HG03066 (cell line): ENCODE measurements around the gene ITPRIPL2.

Experiments used
- ATAC-seq: cut with Tn5 transposase; IDR thresholded peaks from one replicate; pipeline ENCODE4 v1.9.1; 2021; ENCODE audit warnings: low read depth; ENCODE audit not compliant: unreplicated experiment

Gene ITPRIPL2

GRCh38 chr16:19093631-19094541 is 19.9 kb upstream of the ITPRIPL2 start:
- ATAC-seq, result no peak

DNA sequence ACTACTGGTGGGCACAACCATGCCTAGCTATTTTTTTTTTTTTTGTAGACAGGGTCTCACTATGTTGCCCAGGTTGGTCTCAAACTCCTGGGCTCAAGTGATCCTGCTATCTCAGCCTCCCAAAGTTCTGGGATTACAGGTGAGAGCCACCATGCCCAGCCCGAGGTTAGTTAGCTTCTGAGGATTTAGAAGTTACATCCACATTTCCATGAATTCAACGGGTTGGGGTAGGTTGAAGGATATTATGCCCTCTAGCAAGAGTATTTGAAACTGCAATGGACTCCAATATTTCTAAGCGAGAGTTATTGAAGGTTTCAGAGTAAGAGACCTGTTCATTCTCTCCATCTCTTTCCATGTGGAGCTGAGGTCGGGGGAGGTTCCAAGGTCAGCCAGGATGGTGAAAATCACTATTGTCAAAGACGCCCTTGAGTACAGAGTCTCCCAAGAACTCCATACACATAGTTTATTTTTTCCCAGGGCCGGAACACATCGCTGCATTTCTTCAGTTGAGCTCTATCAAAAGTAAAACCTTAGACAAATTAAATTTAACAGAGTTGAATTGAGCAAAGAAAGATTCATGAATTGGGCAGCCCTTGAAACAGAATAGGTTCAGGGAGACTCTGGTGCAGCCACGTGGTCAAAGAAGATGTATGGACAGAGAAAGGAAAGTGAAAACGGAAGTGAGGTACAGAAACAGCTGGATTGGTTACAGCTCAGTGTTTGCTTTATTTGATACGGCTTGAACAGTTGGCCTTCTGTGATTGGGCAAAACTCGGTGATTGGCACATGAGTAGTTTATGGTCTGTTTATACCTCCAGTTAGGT is 19.0 kb upstream of the ITPRIPL2 start:
- ATAC-seq, result no peak

- ATAC-seq, result no peak
These were observed 18.1 kb upstream of the ITPRIPL2 start for GRCh38 chr16:19095654-19096053.

- ATAC-seq, result no peak
These were observed 15.6 kb upstream of the ITPRIPL2 start for GRCh38 chr16:19098173-19098572.

DNA sequence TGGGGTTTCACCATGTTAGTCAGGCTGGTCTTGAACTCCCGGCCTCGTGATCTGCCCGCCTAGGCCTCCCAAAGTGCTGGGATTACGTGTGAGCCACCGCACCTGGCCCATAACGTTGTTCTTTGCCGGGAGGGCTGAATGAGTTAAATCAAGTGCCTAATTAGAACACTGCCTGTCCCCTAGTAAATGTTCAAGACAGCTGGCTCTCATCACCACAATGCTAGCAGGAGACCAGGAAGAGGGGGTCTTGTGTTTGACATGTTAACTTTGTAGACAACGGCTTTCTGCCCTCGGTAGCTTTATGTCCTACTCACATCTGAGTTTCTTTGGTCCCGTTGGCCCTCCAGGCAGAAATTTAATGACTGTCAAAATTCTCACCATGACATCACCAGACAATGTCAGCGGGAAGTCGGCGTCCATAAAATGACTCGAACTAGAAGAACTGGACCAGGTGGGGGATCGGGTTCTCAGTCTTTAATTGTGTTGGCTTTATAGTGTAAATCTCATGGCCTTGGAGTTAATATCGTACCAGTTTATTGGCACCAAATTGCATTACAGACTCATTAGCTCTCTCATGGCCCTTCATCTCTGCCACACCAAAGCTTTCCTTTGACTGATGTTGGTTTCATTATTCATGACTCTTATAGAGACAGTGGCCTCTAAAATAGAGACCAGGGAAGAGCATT is 11.4 kb upstream of the ITPRIPL2 start:
- ATAC-seq, result no peak

GRCh38 chr16:19104607-19105006 is 9.2 kb upstream of the ITPRIPL2 start:
- no peak for ATAC-seq

GRCh38 chr16:19105131-19105530 is 8.6 kb upstream of the ITPRIPL2 start:
- ATAC-seq, result no peak

DNA sequence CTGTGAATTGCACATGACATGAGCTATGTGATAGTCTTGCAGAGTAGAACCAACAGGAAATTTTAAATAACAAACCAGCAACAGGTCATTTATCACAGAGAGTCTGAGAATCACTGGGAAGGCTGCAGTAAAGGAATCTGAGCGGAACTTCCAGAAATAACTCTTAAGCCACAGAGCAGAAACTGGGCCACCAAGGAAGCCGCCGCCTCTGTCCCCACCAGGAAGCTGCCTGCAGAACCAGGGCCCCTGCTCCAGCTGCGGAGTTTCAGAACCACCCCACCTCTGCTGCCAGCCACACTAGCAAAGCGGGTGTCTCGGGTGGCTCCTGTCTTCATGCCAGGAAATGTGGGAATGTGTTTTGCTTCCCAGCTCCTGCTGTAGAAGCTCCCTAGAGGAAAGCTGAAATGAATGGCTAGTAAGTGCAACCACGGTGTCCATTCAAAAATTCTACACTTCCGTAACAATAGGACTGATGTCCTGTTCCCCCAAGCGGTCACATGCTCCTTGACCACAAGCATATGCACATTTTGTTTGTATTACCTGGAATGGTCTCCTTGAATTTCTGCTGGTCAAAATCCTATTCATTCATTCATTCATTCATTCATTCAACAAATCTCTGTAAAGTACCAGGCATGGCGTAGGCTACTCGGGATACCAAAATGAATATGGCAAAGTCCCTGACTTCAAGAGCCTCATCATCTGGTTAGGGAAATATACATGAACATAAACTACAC is 7.7 kb upstream of the ITPRIPL2 start:
- ATAC-seq, result no peak

- no peak for ATAC-seq
These were observed 7.1 kb upstream of the ITPRIPL2 start for GRCh38 chr16:19106625-19107020.

DNA sequence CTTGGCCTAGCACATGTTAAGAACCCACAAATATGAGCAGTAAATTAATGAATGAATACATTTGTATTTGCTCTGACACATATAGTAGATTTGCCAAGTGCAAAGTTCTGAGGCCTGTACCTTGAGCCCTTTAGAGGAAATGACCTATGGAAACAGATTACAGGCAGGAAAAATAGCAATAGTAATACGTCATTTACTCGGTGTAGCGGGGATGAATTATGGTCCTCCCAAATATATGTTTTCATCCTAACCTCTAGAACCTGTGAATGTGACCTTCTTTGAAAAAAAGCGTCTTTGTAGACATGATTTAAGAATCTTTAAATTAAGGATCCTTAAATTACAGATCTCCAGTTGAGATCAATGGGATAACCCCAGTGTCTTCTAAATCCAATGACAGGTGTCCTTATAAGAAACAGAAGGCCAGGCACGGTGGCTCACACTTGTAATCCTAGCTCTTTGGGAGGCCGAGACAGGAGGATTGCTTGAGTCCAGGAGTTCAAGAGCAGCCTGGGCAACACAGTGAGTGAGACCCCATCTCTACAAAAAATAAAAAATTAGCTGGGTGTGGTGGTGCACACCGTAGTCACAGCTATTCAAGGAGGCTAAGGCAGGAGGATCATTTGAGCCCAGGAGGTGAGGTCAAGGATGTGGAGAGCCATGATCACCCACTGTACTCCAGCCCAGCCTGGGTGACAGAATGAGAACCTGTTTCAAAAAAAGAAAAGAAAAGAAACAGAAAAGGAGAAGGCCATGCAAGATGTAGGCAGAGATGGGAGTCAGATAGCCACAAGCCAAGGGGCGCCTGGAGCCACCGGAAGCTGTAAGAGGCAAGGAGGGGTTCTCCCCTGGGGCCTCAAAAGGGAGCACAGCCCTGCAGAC is 5.1 kb upstream of the ITPRIPL2 start:
- ATAC-seq, result no peak

- ATAC-seq, result no peak
These were observed 4.5 kb upstream of the ITPRIPL2 start for GRCh38 chr16:19109288-19109664.

DNA sequence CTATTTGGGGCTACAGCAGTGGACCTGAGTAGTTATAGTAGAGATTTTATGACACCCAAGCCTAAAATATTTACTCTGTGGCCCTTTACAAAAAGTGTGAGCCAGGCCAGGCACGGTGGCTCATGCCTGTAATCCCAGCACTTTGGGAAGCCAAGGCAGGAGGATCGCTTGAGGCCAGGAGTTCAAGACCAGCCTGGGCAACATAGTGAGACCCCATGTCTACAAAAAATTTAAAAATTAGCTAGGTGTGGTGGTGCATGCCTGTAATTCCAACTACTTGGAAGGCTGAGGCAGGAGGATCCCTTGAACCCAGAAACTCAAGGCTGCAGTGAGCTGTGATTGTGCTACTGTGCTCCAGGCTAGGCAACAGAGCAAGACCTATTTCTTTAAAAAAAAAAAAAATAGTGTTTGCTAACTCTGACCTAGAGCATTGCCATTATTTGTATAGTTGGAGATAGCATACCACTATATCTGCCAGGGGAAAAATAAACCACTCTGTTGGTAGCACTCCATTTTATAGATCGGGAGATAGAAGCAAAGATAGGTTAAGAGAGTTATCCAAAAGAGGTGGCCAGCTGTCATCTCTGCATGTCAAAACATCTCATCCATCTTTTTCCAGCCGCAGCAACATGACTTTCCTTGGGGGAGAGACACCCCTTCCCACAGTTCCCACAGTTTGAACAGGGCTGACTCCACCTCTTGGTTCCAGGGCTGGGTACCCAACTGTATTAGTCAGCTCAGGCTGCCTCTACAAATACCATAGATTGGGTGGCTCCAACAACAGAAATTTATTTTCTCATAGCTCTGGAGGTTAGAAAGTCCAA is 3.0 kb upstream of the ITPRIPL2 start:
- no peak for ATAC-seq

DNA sequence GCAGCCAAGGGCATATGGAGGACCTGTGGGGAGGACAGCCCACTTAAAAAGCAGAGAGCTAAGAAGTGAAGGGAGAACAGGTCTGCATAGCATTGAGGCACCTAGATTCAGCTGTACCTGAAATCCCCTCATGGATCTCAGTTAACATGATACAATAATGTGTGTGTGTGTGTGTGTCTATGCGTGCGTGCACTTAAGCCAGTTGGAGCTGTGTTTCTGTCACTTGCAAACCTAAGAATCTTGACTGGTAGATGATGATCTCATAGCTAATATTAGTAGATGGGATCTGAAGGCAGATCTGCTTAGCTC is 1.7 kb upstream of the ITPRIPL2 start:
- ATAC-seq, result no peak

DNA sequence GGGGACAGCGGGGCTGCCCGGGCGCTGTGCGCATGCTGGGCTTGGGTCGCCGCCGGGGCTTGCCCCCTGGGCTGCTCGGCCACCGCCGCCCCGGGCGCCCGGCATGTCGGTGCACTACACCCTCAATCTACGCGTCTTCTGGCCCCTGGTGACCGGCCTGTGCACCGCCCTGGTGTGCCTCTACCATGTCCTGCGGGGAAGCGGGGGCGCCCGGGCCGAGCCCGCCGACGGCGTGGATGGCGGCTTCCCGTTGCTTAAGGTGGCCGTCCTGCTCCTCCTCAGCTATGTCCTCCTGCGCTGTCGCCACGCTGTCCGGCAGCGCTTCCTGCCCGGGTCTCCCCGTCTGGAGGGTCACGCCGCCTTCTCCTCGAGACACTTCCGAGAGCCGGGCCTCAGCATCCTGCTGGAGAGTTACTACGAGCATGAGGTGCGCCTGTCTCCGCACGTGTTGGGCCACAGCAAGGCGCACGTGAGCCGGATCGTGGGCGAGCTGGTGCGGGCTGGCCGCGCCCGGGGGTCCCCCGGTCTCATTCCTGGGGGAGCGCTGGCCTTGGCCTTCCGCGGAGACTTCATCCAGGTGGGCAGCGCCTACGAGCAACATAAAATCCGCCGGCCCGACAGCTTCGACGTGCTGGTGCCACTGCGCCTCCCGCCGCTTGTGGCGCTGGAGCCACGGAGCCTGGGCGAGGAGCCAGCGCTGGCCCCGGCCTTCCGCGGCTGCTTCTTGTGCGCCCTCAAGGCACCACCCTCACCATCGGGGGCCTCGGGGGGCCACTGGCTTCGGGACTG is 789 bp downstream of the ITPRIPL2 start:
- ATAC-seq, result no peak

GRCh38 chr16:19115148-19116021 is 1.6 kb downstream of the ITPRIPL2 start:
- no peak for ATAC-seq

- no peak for ATAC-seq
These were observed 3.1 kb downstream of the ITPRIPL2 start for GRCh38 chr16:19116711-19117449.
